K562 (cell line): ENCODE measurements around the gene KMT2A. TPM values are rescaled to one million over a fixed set of nuclear protein-coding genes. Genes with fewer than 3 reads are reported as not detected.

Source experiments
- ASH1L ChIP-seq: fragments of 450-650 bp; IDR thresholded peaks from 2 replicates; pipeline ENCODE4 v1.6.1; 2018; ENCODE audit warnings: borderline replicate concordance, mild to moderate bottlenecking, low read depth; ENCODE audit not compliant: partially characterized antibody
- C11orf30 ChIP-seq: fragments of 450-650 bp; IDR thresholded peaks from 2 replicates; pipeline ENCODE4 v1.6.1; 2016; ENCODE audit warnings: low read depth, mild to moderate bottlenecking
- CTBP1 ChIP-seq: fragments of 450-650 bp; IDR thresholded peaks from 2 replicates; pipeline ENCODE4 v1.6.1; 2016; ENCODE audit warnings: borderline replicate concordance
- FOS ChIP-seq: IDR thresholded peaks from 3 replicates; pipeline ENCODE4 v1.6.1; 2011; ENCODE audit not compliant: insufficient read length; ENCODE audit errors: extremely low read depth
- FUS ChIP-seq: fragments of 200-400 bp; formaldehyde crosslinking; optimal IDR thresholded peaks from 2 replicates; pipeline ENCODE3; 2017; ENCODE audit warnings: low read depth, low read length
- GTF2B ChIP-seq: IDR thresholded peaks from 2 replicates; pipeline ENCODE4 v1.6.1; 2011; ENCODE audit not compliant: insufficient read length; ENCODE audit errors: extremely low read depth
- HES1 ChIP-seq: fragments of 450-650 bp; IDR thresholded peaks from 2 replicates; pipeline ENCODE4 v1.6.1; 2016; ENCODE audit warnings: low read depth, mild to moderate bottlenecking, moderate library complexity
- MEIS2 ChIP-seq: fragments of 450-650 bp; IDR thresholded peaks from 2 replicates; pipeline ENCODE4 v1.6.1; 2014; ENCODE audit warnings: mild to moderate bottlenecking; ENCODE audit not compliant: partially characterized antibody
- PTRF ChIP-seq: fragments of 450-650 bp; IDR thresholded peaks from 2 replicates; pipeline ENCODE4 v1.6.1; 2016; ENCODE audit warnings: mild to moderate bottlenecking, missing genetic modification characterization, missing compliant biosample characterization
- SMARCA4 ChIP-seq: fragments of 450-650 bp; IDR thresholded peaks from 2 replicates; pipeline ENCODE4 v1.6.1; 2016
- ZNF197 ChIP-seq: fragments of 200-800 bp; sonication (Bioruptor generic); IDR thresholded peaks from 2 replicates; pipeline ENCODE4 v1.6.1; 2016; ENCODE audit warnings: low read depth, missing genetic modification characterization, missing compliant biosample characterization
- ZNF318 ChIP-seq, 2 experiments: fragments of 450-650 bp; IDR thresholded peaks; 2 replicates each; pipeline ENCODE4 v1.6.1; 2016; ENCODE audit warnings: mild to moderate bottlenecking in 2 of 2, borderline replicate concordance in 1 of 2, low read depth in 1 of 2, moderate library complexity in 1 of 2
- ZNF41 ChIP-seq: fragments of 250-450 bp; sonication (Bioruptor Pico); conservative IDR thresholded peaks from 2 replicates; pipeline ENCODE4 v1.4.0; 2020; ENCODE audit warnings: mild to moderate bottlenecking
- ZNF586 ChIP-seq: fragments of 450-650 bp; formaldehyde crosslinking; conservative IDR thresholded peaks from 2 replicates; pipeline ENCODE4 v1.4.0; 2020; ENCODE audit warnings: mild to moderate bottlenecking, moderate library complexity
- ZNF639 ChIP-seq, 2 experiments: fragments of 200-800 bp in 1 of 2; sonication (Bioruptor generic) in 1 of 2; sonication (generic) in 1 of 2; formaldehyde crosslinking in 1 of 2; IDR thresholded peaks in 1 of 2; conservative IDR thresholded peaks in 1 of 2; 2 replicates each; pipeline versions ENCODE4 v1.5.0 to v1.6.1; 2016 to 2020; ENCODE audit warnings: missing compliant biosample characterization in 1 of 2, missing genetic modification characterization in 1 of 2, missing genetic modification reagents in 1 of 2
- polyA plus RNA-seq, 8 experiments: library from polyadenylated mRNA; depleted of rRNA in 4 of 8; stranded (reverse) in 5 of 8; unstranded in 3 of 8; fragments of >200 nt; fragmentation: Nextera tagmentation in 2 of 8; fragmentation: Illumina TruSeq in 1 of 8; extraction: Ambion mirVana in 2 of 8; extraction: Trizol in 1 of 8; gene quantifications; 2 replicates each; pipeline versions ENCODE4 v1.2.1 to v1.2.3, GENCODE V29; 2011 to 2014; ENCODE audit warnings: inconsistent platforms in 1 of 8, missing spikeins in 1 of 8
- total RNA-seq, 7 experiments: library from RNA; depleted of rRNA in 6 of 7; stranded (reverse); fragments of >200 nt in 6 of 7; fragmentation: Illumina TruSeq in 2 of 7; extraction: Trizol in 2 of 7; gene quantifications; 2 replicates each; pipeline versions ENCODE4 v1.2.1 to v1.2.3, GENCODE V29; 2011 to 2021; ENCODE audit warnings: low replicate concordance in 1 of 7

KMT2A gene
- total and polyA plus RNA-seq, 9 of the 15 experiments (the other 6 are each of a cell fraction or from before 2014, with no cell fraction given): 9.6 to 59.9 (median 32.6) TPM

GRCh38 chr11:118572981-118573550, 136.8 kb downstream of the KMT2A start (continued):
- TF ChIP-seq ZNF318 (IDR thresholded peaks at IDR 0.05; ENCODE audit: borderline replicate concordance in 1 of 2, low read depth in 1 of 2) (no peak), ZNF197 (peak; percentile 73; the same call in 1 of the 2 replicates), HES1 (peak; percentile 81), ASH1L (no peak), C11orf30 (peak; percentile 96), SMARCA4 (peak; percentile 77), FOS (no peak), CTBP1 (peak; percentile 94), ZNF586 (CRISPR knock-in tag) (no peak), MEIS2 (peak; percentile 89), FUS (no peak), PTRF (tag) (no peak), ZNF639 (CRISPR knock-in tag; conservative IDR thresholded peaks at IDR 0.05 in 1 of 2, IDR thresholded peaks at IDR 0.05 in 1 of 2) (0 out of 4 replicates have a peak, but pooled peaks of 1 of the 2 experiments have one; percentile 59), ZNF41 (0 out of 2 replicates have a peak, but pooled peaks have one; percentile 36), GTF2B (no peak)
